NCI-H526 (cell line): Measurements from ENCODE around the gene GBX2.
"Not testable (repeated sequence)": the region's sequence is repeated elsewhere in the genome, so short reads cannot be mapped to it uniquely, and the experiment has no call there.

Source experiments
- DNase-seq, 2 experiments: peaks; one replicate each; lab custom pipeline; 2025; lab: John Stamatoyannopoulos, UW

GBX2 gene

DNA sequence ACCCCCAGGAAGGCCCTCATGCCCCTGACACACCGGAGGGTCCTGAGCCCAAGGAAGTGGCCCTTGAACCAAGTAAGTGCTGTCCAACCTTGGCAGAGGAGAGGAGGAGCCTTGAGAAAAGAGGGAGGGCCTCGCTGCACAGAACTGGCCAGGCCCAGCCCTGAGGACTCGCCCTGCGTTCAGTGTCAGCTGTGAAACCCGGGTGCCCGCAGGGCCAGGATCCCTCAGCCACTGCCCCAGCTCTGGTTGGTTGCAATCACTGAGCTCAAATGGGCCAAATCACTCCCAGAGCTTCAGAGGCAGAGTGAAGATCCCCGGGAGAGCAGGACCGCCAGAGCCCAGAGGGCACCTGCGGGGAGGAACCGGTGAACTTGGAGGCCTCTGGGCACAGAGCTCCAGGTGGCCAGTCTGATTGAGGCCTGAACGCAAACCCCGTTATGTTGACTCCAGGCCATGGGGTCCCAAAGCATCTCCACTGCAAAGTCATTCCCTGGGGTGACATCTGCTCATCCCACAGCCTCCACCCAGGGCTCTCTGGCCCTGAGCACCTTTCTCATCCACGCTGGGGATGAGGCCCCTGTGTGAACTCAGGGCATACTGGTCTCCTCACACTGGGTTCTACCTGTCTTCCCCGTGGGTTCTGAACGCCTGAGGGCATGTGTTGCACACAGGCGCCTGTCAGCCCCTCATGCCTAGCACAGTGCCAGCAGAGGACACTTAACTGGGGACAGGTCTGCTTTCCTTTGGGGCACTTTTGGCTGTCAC is 11.9 kb downstream of the GBX2 start:
- no peak for DNase-seq

DNA sequence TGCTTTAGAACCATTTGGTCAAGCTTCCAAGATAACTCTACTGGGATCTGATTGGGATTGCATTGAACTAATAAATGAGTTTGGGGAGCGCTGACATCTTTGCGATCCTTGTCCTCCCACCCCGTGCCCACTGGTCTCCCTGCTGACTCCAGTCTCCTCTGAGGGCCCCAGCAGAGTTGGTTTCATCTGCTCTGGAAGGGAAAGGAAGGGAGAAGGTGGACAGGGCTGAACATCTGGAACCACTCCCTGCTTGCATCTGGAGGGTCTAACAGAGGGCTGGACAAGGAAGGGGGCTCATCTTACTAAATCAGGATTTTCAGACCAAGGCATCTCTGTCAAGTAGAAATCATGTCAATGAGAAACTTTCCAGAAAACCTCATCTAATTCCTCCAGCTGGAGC is 12.8 kb downstream of the GBX2 start:
- no peak for DNase-seq

DNA sequence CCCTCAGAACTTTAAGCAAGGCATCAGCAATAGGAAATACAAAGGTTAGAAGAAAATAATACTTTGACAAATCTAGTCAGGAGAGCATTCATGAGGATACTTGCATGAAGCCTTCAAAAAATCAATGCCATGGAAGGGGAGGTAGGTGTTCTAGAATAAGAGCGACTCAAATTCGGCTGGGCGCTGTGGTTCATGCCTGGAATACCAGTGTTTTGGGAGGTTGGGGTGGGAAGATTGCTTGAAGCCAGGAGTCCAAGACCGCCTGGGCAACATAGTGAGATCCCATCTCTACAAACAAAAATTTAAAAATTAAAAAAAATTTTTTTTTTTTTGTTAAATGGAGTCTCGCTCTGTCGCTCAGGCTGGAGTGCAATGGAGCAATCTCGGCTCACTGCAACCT is 21.8 kb downstream of the GBX2 start:
- no peak for DNase-seq

DNA sequence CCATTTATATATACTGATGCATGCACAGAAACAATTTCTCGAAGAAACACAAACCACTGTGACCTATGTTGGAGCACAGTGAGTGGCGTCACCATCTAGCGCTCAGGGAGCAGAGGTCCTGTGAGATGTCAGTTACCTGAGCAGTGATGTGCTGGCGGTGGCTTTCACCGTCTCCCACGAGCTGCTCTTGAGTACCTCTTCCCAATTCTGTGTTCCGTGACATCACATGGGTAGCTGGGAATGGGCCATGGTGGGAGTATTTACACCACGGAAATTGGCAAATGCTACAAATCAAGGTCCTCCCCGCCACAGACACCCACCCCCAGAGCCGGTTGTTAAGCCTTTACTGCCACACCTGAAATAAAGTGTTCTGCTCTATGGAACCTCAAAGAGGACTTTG is 24.4 kb downstream of the GBX2 start:
- no peak for DNase-seq

DNA sequence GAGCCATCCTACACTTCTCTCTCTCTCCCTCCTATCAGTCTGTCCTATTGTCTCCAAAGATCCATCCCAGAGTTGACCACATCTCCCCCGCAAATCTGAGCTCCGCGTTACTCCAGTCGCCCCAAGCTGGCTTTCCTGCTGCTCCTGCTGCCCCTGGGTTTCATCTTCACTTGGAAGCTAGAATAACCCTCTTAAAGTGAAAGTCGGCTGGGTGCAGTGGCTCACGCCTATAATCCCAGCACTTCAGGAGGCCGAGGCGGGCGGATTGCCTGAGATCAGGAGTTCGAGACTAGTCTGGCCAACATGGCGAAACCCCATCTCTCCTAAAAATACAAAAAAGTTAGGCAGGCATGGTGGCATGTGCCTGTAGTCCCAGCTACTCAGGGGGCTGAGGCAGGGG is 26.6 kb downstream of the GBX2 start:
- DNase-seq = not testable (repeated sequence)

DNA sequence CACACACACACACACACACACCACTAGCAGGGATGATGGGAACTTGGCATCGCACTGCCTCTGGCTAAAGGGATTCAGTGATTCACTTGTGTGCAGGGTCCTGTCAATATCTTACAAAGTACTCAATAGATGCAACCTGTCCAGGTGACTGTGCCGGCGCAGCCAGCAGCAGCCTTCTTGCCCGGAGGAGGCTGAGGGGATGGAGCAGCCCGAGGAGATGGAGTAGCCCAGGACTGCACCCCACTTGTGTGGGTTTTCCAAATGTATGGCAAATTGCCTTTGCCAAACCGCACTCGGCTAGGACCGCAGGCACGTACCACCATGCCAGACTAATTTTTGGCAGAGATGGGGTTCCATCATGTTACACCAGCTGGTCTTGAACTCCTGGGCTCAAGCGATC is 31.1 kb downstream of the GBX2 start:
- no peak for DNase-seq

DNA sequence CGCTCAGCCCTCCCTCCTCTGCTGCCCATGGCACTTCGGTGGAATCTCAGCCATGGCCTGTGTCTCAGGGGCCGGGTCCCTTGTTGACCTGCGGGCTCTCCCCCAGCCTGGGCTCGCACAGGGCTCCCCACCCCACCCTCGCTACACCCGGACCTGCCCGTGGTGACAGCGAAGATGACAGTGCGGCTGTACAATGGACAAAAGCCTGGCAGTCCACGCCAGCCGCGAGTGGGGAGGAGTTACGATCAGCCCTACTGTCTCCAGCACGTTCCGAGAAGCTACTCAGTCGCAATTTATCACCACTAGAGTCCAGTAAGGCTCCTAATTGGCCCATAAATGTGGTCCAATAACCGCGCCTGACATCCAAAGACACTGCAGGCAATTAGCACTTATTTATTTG is 31.6 kb downstream of the GBX2 start:
- DNase-seq = peak; percentile 49

DNA sequence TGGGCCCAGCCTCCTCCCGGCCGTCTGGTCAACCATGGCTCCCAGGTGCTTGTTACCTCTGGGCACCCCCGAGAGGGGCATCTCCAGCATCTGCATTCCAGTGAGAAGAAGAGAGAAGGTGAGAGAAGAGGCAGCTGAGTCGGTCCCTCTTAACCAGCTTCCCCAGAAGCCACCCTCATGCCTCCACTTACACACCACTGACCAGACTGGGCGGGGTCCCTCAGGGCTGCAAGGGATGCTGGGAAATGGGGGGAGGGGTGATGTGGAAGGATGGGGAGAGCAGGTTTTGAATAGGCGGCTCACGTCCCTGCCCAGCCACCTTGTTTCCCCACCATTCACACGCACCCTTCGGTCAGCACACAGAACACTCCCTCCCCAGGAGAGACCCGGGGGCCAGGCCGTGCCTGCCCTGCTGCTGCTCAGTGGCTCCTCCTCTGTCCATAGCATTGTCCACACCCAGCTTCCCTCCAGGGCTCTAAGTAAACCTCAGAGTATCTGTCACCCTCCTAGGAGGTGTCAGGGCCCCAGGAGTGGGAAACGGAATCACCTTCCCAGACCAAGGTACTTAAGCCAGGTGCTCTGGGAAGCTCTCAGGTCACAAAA is 34.7 kb downstream of the GBX2 start:
- no peak for DNase-seq

DNA sequence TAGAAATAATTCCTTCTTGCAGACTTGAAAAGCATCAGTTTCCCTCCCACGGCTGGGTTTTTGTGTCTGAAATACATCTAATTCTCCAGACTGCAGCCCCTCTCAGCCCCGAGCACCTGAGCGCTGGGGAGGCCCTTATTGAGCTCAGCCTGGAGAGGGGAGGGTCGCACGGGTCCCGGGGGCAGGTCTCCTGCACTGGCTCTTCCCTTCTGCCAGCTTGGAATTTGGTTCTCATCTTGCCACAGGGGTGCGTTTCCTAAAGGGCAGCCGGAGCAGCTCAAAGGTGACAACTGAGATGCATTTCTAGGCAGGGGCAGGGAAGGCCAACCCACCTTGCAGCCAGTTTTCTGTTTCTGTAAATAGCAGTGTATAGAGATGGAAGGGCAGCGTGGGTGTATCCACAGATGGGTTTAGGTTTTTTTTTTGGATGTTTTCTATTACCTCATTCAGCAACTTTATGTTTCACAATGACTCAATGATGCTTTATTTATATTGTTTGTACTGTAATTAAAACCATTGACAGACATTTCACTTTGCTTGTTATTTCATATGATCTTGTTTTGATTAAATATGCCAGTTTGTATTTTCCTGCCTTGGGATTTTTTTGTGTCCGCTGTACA is 37.0 kb downstream of the GBX2 start:
- no peak for DNase-seq

DNA sequence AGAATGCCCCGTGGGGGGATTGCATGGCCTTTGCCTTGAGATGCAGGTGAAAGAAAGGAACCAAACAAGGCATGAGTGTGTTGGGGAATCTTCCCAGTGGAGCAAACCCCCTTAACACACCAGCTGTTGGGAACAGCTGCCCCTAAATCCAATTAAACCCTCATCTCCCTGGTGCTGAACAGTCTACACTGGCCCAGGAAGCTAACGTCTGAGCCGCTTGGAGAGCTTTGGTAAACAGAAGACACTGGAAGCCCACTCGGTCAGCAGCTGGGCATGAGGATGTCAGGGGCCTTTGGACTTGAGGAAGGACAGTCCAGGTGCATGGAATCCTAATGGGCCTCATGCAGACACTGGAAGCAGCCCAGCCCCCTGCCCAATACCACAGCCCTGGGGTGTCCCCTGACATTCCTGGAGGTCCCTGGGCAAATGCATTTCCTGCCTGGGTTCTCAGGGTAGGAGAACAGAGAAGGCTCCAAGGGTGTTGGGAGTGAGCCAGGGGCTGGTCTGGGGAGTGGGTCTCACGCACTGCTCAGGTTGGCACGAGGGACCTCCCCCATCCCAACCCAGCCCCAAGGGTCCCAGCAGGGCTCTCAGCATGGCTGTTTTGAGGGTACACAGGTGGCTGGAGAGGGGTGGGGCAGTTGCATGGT is 37.7 kb downstream of the GBX2 start:
- DNase-seq = no peak

DNA sequence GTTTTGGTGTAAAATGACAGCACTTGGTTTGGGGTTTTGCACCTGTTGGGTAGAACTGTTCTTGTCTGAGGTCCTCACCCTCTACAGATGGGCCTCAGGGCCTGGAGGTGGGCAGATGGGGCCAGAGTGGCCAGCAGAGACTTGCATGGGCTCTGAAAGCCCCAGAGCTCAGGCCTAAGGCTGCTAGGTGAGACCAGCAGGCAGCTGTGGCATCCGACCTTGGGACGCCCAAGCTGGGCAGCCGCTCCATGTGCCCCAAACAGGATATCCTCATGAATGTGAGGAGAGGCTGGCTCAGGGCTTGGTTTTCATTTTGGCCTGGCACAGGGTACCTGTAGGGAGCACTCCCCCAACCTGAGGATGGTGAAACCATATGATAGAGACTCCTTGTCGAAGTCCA is 38.3 kb downstream of the GBX2 start:
- DNase-seq = no peak

DNA sequence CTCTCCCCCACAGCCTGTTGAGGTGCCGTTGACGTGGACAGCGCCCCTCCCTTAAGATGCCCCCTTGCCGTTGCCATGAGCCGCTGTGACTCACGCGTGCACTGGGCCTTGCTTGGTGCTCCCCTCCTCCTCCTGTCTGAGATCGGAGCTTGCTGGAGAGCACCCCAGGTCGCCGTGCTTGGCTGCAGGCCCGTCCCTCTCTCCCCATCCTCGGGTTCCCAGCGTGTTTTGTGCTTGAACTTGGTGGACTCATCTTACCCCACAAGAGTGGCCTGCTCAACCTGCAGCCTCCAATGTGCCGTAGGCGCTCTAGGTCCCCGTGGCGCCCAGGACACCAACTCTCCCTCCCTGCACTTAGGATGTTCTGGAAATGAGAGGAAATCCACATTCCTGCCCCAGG is 39.9 kb downstream of the GBX2 start:
- DNase-seq = no peak

DNA sequence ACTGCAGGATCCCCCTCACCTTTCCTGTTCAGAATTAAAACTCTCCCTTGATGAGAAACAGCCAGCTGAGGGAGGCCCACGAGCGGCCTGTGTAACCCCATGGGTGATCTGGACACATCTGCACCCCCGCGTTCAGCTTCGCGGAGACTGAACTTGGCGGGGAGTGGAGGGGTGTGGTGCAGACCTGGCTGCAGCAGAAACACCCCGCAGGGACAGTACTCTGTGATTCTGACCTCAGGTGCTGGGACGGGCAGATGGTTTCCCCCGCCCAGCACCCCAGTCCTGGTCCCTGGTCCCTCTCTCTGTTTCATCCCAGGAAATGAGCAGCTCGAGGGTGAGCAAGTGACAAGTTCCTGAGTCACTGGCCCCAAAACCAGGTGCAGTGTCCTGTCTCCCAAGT is 41.2 kb downstream of the GBX2 start:
- DNase-seq = no peak

DNA sequence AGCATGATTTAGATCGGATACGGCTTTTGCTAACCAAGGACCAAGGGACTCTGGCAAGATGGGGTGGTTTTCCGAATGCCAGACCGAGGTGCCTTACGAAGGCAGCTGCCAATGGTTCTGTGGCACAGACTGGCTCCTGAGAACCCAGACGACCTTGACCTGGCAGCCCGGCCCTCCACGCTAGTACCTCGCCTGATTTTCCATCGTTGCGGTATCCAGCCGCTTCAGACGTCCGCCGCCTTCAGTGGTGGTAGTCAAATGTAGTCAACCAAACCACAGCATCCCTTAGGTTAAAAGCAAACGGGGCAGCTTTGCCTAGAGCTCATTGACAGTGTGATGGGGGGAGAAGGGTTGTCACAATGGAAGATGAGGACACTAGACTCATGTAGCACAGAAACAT is 42.6 kb downstream of the GBX2 start:
- no peak for DNase-seq

DNA sequence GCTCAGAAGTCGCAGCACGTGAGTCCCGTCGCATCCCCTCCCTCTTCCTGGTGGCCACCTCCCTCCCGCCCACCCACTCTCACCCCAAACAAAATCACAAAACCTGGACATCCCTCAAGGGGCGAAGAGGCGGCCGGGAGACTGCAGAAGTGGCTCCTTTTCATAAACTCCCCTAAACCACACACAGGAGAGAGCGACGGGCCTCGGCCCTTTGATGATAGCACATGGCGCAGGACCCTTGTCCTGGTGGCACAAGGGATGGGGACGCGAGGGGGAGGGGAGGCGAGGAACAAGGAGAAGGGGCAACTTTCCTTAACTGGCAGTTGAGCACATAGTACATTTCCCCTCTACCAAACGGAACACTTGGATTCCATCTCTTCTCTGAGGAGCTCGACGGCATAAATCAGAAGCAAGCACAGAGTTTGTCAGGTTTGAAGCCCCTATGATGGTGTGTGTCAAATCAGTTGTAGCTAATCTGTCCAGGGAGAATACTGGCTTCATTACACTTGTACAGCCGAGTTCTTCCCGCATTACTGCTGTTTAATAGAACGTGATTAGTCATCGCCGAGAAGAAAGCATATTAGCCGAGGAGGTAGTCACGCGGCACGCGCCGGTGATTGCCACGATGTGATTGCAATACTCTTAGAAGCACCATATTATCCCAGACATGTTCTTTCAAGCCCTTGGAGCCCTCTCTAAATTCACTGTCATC is 43.8 kb downstream of the GBX2 start:
- no peak for DNase-seq

DNA sequence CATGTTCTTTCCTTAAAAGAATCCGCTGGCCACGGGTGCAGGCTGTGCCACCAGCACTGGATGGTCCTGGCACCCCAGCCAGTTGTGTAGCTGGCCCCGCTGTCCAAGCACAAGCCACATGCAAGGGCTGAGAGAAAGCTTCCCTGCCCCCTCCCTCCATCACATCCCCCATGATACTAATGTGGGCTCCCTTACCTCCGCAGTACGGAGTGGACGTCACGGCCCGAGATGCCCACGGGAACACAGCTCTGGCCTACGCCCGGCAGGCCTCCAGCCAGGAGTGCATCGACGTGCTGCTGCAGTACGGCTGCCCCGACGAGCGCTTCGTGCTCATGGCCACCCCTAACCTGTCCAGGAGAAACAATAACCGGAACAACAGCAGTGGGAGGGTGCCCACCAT is 44.5 kb downstream of the GBX2 start:
- DNase-seq = no peak

DNA sequence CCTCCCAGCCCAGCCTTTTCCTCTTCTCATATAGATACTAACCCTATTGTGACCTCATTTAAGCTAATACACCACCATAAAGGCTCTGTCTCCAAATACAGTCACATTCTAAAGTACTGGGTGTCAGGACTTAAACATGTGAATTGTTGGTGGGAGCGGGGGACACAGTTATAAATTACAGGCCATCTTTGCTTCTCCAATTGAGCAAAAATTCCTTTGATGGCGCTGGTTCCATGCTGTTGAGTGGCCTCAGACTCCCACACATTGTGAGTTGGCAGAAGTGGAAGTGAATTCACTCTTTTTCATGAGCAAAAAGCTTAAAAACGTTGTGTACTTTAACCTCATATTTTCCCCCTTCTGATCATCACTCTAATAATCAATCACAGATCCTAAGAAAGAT is 46.0 kb downstream of the GBX2 start:
- DNase-seq = no peak

DNA sequence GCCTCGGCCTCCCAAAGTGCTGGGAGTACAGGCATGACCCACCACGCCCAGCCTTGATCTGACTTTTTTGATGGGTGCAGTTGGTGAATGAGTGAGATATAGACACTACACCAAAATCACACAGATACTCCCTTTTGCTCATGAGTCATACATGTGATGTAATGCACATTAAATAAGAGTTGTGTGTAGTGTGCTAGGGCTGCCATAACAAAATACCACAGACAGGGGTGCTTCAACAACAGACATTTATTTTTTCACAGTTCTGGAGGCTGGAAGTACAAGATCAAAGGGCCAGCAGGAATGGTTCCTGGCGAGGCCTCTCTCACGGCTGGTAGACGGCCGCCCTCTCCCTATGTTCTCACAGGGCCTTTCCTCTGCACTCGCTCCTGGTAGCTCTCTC is 46.6 kb downstream of the GBX2 start:
- DNase-seq = no peak

DNA sequence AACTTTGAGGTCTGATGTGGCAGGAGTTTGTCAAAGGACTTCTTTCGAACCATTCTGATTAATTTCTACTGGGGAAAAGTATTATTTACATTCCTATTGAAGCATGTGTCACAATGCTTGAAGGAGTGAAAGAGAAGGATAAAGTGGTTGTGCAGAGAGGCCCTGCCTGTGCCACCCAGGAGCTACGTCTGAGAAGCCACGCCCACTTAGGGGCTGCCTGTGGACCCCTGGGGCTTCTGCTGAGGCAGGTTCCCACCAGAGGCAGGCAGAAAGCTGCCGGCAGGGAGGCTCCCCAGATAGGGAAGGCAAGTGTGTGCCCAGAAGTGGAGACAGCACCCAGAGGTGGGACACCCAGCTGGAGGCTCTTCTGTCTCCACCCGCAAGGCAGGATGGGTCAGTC is 47.4 kb downstream of the GBX2 start:
- no peak for DNase-seq

DNA sequence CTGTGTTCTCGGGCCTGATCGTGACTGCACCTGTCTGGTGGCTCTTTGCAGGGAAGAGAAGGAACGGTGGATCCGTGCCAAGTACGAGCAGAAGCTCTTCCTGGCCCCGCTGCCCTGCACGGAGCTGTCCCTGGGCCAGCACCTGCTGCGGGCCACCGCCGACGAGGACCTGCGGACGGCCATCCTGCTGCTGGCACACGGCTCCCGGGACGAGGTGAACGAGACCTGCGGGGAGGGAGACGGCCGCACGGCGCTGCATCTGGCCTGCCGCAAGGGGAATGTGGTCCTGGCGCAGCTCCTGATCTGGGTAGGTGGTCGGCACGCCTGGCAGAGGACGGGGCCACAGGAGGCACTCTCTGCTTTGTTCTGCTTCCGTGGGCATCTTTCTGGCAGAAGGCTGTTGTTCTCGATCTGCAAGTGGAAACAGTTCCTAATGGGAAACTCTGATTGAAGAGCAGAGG is 48.0 kb downstream of the GBX2 start:
- no peak for DNase-seq

DNA sequence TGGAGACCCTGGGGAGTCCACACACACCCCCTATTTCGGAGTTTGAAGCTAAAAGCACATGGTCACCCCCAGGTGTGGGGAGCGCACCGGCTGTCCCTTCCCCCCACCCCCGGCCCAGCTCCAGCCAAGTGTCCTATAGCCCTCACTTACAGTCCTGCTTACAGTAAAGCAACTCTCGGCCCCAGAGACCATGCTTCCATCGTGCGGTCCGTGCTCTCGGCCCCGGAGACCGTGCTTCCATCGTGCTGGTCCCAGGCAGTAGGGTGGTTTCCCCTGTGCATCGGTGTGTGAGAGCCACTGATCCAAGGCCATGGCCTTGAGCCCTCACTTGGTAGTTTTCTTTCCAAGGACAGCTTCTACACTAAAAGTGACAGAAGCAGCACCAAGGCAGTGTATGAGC is 48.7 kb downstream of the GBX2 start:
- no peak for DNase-seq

DNA sequence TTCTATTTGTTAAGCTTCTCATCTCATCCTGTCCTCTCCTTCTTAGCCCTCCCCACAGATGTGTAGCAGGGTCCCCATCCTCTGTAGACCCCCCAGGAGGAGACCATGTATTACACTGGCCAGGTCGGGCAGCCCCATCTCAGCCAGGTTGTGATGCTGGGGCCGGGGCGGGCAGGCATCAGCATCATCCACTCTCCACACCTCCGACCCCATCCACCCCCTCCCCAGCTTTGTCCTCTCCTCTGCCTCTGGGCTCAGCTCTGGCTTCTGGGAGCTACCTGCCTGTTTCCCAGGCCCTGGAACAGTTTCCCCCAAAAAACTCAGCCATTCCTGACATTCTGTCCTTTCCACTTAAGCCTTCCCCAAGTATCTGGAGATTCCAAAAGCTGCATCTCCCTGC is 49.2 kb downstream of the GBX2 start:
- DNase-seq = no peak
